OCI-LY3 (cell line): ENCODE measurements around the gene OGDH.

Experiments used
- EZH2phosphoT487 ChIP-seq: fragments of 200-600 bp; shearing (Covaris generic); IDR thresholded peaks from 2 replicates; pipeline ENCODE4 v1.6.1; 2018; ENCODE audit warnings: antibody characterized with exemption, mixed run types, low read depth
- TF ChIP-seq, protein P1 (sequence below): fragments of 200-600, 300-600 bp; sonication (generic); IDR thresholded peaks from 2 replicates; pipeline ENCODE4 v1.5.1; 2014; ENCODE audit warnings: antibody characterized with exemption, low read length, low read depth

- TF ChIP-seq, protein P1, sequence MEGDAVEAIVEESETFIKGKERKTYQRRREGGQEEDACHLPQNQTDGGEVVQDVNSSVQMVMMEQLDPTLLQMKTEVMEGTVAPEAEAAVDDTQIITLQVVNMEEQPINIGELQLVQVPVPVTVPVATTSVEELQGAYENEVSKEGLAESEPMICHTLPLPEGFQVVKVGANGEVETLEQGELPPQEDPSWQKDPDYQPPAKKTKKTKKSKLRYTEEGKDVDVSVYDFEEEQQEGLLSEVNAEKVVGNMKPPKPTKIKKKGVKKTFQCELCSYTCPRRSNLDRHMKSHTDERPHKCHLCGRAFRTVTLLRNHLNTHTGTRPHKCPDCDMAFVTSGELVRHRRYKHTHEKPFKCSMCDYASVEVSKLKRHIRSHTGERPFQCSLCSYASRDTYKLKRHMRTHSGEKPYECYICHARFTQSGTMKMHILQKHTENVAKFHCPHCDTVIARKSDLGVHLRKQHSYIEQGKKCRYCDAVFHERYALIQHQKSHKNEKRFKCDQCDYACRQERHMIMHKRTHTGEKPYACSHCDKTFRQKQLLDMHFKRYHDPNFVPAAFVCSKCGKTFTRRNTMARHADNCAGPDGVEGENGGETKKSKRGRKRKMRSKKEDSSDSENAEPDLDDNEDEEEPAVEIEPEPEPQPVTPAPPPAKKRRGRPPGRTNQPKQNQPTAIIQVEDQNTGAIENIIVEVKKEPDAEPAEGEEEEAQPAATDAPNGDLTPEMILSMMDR: no peak
- no peak for TF ChIP-seq EZH2phosphoT487
These were observed 87.9 kb downstream of the OGDH start for GRCh38 chr7:44694326-44694725.
